ENCODE data around the gene ST6GAL1. TPM values are rescaled to one million over a fixed set of nuclear protein-coding genes. Genes with fewer than 3 reads are reported as not detected.
A peak's percentile ranks its signal among the peaks of the same experiment; 100 is the strongest.
"Not testable (repeated sequence)": the region's sequence is repeated elsewhere in the genome, so short reads cannot be mapped to it uniquely, and the experiment has no call there.

Gene ST6GAL1
- polyA plus RNA-seq, 3 donors, result 55.6 to 81.0 (median 61.7) TPM

- DNase-seq, result peak; percentile 84
These were observed 87.3 kb downstream of the ST6GAL1 start for GRCh38 chr3:187017511-187018230.

- DNase-seq, result no peak
These were observed 89.3 kb downstream of the ST6GAL1 start for GRCh38 chr3:187019542-187020072.

- DNase-seq, result no peak
These were observed 90.0 kb downstream of the ST6GAL1 start for GRCh38 chr3:187020376-187020775.

- no peak for DNase-seq
These were observed 91.5 kb downstream of the ST6GAL1 start for GRCh38 chr3:187021748-187022402.

GRCh38 chr3:187022403-187023029, 92.2 kb downstream of the ST6GAL1 start:
- no peak for DNase-seq

- DNase-seq, result not testable (repeated sequence)
These were observed 93.0 kb downstream of the ST6GAL1 start for GRCh38 chr3:187023340-187023739.

GRCh38 chr3:187024536-187025226, 94.4 kb downstream of the ST6GAL1 start:
- DNase-seq, result no peak

- no peak for DNase-seq
These were observed 94.9 kb downstream of the ST6GAL1 start for GRCh38 chr3:187025254-187025655.

GRCh38 chr3:187025656-187026316, 95.5 kb downstream of the ST6GAL1 start:
- no peak for DNase-seq

- DNase-seq, result no peak
These were observed 96.0 kb downstream of the ST6GAL1 start for GRCh38 chr3:187026317-187026670.

GRCh38 chr3:187027531-187028278, 97.4 kb downstream of the ST6GAL1 start:
- DNase-seq, result no peak

- DNase-seq, result no peak
These were observed 101.6 kb downstream of the ST6GAL1 start for GRCh38 chr3:187031934-187032333.

- DNase-seq, result no peak
These were observed 106.1 kb downstream of the ST6GAL1 start for GRCh38 chr3:187036394-187036793.

GRCh38 chr3:187039100-187039722, 108.9 kb downstream of the ST6GAL1 start:
- DNase-seq, result no peak

GRCh38 chr3:187039723-187040414, 109.5 kb downstream of the ST6GAL1 start:
- DNase-seq, result no peak

GRCh38 chr3:187040516-187041361, 110.4 kb downstream of the ST6GAL1 start:
- no peak for DNase-seq

- no peak for DNase-seq
These were observed 111.3 kb downstream of the ST6GAL1 start for GRCh38 chr3:187041362-187042307.

GRCh38 chr3:187042346-187042745, 112.0 kb downstream of the ST6GAL1 start:
- DNase-seq, result no peak

Measured in renal pelvis (tissue), 4 donors.